Transverse colon (tissue), 4 donors: ENCODE data around the gene LAPTM5. TPM values are rescaled to one million over a fixed set of nuclear protein-coding genes. Genes with fewer than 3 reads are reported as not detected.

Experiments
- DNase-seq: peaks from one replicate; pipeline ENCODE4 v3.0.0-alpha.2; 2019
- H3K27ac ChIP-seq, 4 donors: fragments of 200-600 bp; sonication (generic); 2 replicates each; pipeline ENCODE4 v1.5.1; 2016 to 2018; ENCODE audit warnings: inconsistent platforms in 4 of 4
- H3K27me3 ChIP-seq: fragments of 200-600 bp; sonication (generic); 2 replicates; pipeline ENCODE4 v1.5.1; 2017; ENCODE audit warnings: inconsistent platforms
- H3K36me3 ChIP-seq, 4 donors: fragments of 200-600 bp; sonication (generic); 2 replicates each; pipeline ENCODE4 v1.5.1; 2017 to 2019; ENCODE audit warnings: inconsistent platforms in 4 of 4
- H3K4me1 ChIP-seq, 4 donors: fragments of 200-600 bp; sonication (generic); 2 replicates each; pipeline ENCODE4 v1.5.1; 2017 to 2020; ENCODE audit warnings: inconsistent platforms in 4 of 4
- H3K4me3 ChIP-seq, 4 donors: fragments of 200-600 bp; sonication (generic); 1 replicate in 1 of 4; 2 replicates in 3 of 4; pipeline versions ENCODE4 v1.5.1 to v1.6.1; 2017 to 2019; ENCODE audit warnings: inconsistent platforms in 4 of 4
- H3K9me3 ChIP-seq, 2 donors: fragments of 200-600 bp; sonication (generic); 2 replicates each; pipeline ENCODE4 v1.5.1; 2017 to 2019; ENCODE audit warnings: inconsistent platforms in 2 of 2
- CTCF ChIP-seq, 5 experiments: fragments of 200-600 bp in 3 of 5; fragments of 450-650 bp in 2 of 5; sonication (generic) in 3 of 5; IDR thresholded peaks; 1 replicate in 2 of 5; 2 replicates in 3 of 5; pipeline ENCODE4 v1.5.1; 2016 to 2017; ENCODE audit warnings: antibody characterized with exemption in 5 of 5, inconsistent platforms in 3 of 5, mild to moderate bottlenecking in 2 of 5, moderate library complexity in 1 of 5
- EP300 ChIP-seq: sonication (generic); formaldehyde crosslinking; IDR thresholded peaks from one replicate; pipeline ENCODE4 v1.6.1; 2017; ENCODE audit warnings: antibody characterized with exemption, low read depth
- POLR2A ChIP-seq: fragments of 450-650 bp; IDR thresholded peaks from one replicate; pipeline ENCODE4 v1.6.1; 2016; ENCODE audit warnings: antibody characterized with exemption, mild to moderate bottlenecking, moderate library complexity
- POLR2AphosphoS5 ChIP-seq, 3 donors: sonication (generic); formaldehyde crosslinking; IDR thresholded peaks; one replicate each; pipeline ENCODE4 v1.6.1; 2016; ENCODE audit warnings: antibody characterized with exemption in 3 of 3
- WGBS, 2 donors: methylation state at CpG; one replicate each; pipeline ENCODE4 v1.1.5; 2018; ENCODE audit warnings: low coverage in 1 of 2; 5-methylcytosine and 5-hydroxymethylcytosine counted together
- in situ Hi-C, 4 donors: fragments of 200-750 bp; cut with MboI; loops; one replicate each; pipeline versions ENCODE4 v1.15.0 to v1.15.1; 2017; ENCODE audit warnings: low sequenced_read_pairs in 3 of 4, low pct_ligation_motif_present in 1 of 4, low pct_unique_long_range_greater_than_20kb in 1 of 4
- intact Hi-C: fragments of 100-400 bp; cut with DNase I; formaldehyde crosslinking; loops from one replicate; pipeline ENCODE4 v1.15.1; 2023; ENCODE audit warnings: low total_unique reads
- total RNA-seq, 4 donors: library from RNA; depleted of rRNA; stranded (reverse); fragments of >200 nt; gene quantifications; one replicate each; pipeline ENCODE4 v1.1.0, GENCODE V29; 2016

LAPTM5 gene
- total RNA-seq, 4 donors from 2014 or later: 5.2 to 66.6 (median 34.5) TPM

GRCh38 chr1:30697571-30698376 lies 59.8 kb downstream of the LAPTM5 start:
- WGBS, 2 donors: 59% methylated on average over 9 of the region's 9 CpGs; no CpG with 5 or more reads in 1 of the 2 donors
- H3K36me3 ChIP-seq: no peaks in the 10 kb centered on the region
- intact Hi-C loops (no loop called here), in situ Hi-C loops (loop anchor here in 1 of 4 donors (25.0 kb wide), 1 partner anchor 1460 kb away; the partner anchor contains the start of genes MECR and PTPRU)
- H3K27me3 ChIP-seq: no peaks in the 10 kb centered on the region
- H3K4me3 ChIP-seq: no peak overlapping the region
- DNase-seq: no peak
- TF ChIP-seq EP300 (no peak), POLR2A (no peak), CTCF (IDR thresholded peaks at IDR 0.05) (no peak), POLR2AphosphoS5 (IDR thresholded peaks at IDR 0.05) (no peak)
- H3K9me3 ChIP-seq: no peaks in the 10 kb centered on the region
- H3K27ac ChIP-seq: peak overlapping the region in 2 of 4 donors; percentile 11 to 49
- peaks cover 0 to 21% (median 0%) of the 10 kb centered on the region in 4 donors for H3K4me1 ChIP-seq

- in situ Hi-C loops (loop anchor here in 1 of 4 donors (25.0 kb wide), 1 partner anchor 1460 kb away; the partner anchor contains the start of genes MECR and PTPRU), intact Hi-C loops (no loop called here)
- no peaks in the 10 kb centered on the region for H3K36me3 ChIP-seq
- peaks cover 0 to 21% (median 0%) of the 10 kb centered on the region in 4 donors for H3K4me1 ChIP-seq
- WGBS, 2 donors: 95 to 100% methylated on average over 2 to 6 of the region's 6 CpGs
- H3K27me3 ChIP-seq: no peaks in the 10 kb centered on the region
- DNase-seq: no peak
- H3K27ac ChIP-seq: peak overlapping the region in 1 of 4 donors; percentile 71
- TF ChIP-seq POLR2AphosphoS5 (IDR thresholded peaks at IDR 0.05) (no peak), CTCF (IDR thresholded peaks at IDR 0.05) (no peak), POLR2A (no peak), EP300 (no peak)
- no peak overlapping the region for H3K4me3 ChIP-seq
- no peaks in the 10 kb centered on the region for H3K9me3 ChIP-seq
Measured at GRCh38 chr1:30696831-30697230, 60.7 kb downstream of the LAPTM5 start.

GRCh38 chr1:30695439-30695841 lies 62.1 kb downstream of the LAPTM5 start:
- no peaks in the 10 kb centered on the region for H3K36me3 ChIP-seq
- no peaks in the 10 kb centered on the region for H3K27me3 ChIP-seq
- in situ Hi-C loops: loop anchor here in 1 of 4 donors (25.0 kb wide), 1 partner anchor 1458 kb away; the partner anchor contains the start of genes MECR and PTPRU
- DNase-seq: no peak
- no peak overlapping the region for H3K4me3 ChIP-seq
- 41 to 80% methylated on average over 1 to 6 of the region's 6 CpGs for WGBS, 2 donors
- intact Hi-C loops: no loop called here
- H3K27ac ChIP-seq: peak overlapping the region in 2 of 4 donors; percentile 39 to 71
- no peaks in the 10 kb centered on the region for H3K9me3 ChIP-seq
- peaks cover 0 to 13% (median 0%) of the 10 kb centered on the region in 4 donors for H3K4me1 ChIP-seq
- TF ChIP-seq CTCF (IDR thresholded peaks at IDR 0.05) (no peak), POLR2AphosphoS5 (IDR thresholded peaks at IDR 0.05) (peak in 1 of 3 donors; percentile 16)

- TF ChIP-seq EP300 (no peak), POLR2AphosphoS5 (IDR thresholded peaks at IDR 0.05) (no peak), POLR2A (no peak), CTCF (IDR thresholded peaks at IDR 0.05) (no peak)
- Histone ChIP-seq H3K4me1 (peaks cover 0 to 13% (median 0%) of the 10 kb centered on the region in 4 donors), H3K36me3 (no peaks in the 10 kb centered on the region), H3K4me3 (no peak overlapping the region), H3K27ac (peak overlapping the region in 1 of 4 donors; percentile 65), H3K9me3 (no peaks in the 10 kb centered on the region), H3K27me3 (no peaks in the 10 kb centered on the region)
- in situ Hi-C loops: loop anchor here in 1 of 4 donors (25.0 kb wide), 1 partner anchor 1457 kb away; the partner anchor contains the start of genes MECR and PTPRU
- intact Hi-C loops: no loop called here
- no peak for DNase-seq
- WGBS, 2 donors: 68% methylated on average over 8 of the region's 8 CpGs; no CpG with 5 or more reads in 1 of the 2 donors
Measured at GRCh38 chr1:30694280-30695175, 63.0 kb downstream of the LAPTM5 start.
